HG03097 (cell line): ENCODE results near the gene TEX29.

Source experiments
- ATAC-seq: cut with Tn5 transposase; IDR thresholded peaks from one replicate; pipeline ENCODE4 v1.9.1; 2021; ENCODE audit not compliant: unreplicated experiment, low FRiP score

The TEX29 gene

DNA sequence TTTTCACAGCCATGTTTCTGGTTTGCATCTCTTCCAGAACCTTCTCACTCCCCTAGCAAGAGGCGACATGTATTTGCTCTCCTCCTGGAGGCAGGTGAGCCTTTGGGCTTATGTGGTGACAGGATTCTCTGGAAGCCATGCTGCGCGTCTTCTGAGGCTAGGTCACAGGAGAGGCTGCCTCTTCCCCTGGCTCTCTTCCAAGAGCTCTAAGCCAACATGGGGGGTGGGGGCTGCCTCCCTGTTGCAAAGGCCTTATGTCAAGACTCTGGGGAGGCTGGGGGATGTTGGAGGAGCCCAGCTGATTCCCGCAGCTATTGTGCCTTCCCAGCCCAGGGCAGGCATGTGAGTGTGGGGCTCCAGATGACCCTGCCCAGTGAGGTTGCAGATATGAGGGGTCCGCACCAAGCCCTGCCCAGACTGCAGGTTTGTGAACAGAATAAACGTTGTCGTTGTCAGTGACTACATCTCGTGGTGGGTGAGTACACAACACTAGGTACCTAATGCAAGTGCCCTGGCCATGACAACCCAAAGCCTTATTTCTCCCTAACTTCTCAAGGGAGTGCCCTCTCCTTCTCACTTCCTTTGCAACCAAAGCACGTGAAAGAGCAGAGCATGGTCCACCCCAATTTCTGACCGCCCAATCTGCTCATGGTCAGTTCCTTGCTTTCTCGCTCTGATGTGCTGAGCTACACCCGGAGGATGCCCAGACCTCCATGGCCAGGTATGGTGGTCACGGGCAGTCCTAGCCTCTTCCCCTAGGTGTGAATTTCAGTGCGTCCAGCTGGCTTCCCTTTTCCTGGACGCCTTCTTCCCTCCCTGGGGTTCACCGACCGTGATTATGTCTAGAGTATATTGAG is 44.9 kb downstream of the TEX29 start:
- ATAC-seq = no peak

DNA sequence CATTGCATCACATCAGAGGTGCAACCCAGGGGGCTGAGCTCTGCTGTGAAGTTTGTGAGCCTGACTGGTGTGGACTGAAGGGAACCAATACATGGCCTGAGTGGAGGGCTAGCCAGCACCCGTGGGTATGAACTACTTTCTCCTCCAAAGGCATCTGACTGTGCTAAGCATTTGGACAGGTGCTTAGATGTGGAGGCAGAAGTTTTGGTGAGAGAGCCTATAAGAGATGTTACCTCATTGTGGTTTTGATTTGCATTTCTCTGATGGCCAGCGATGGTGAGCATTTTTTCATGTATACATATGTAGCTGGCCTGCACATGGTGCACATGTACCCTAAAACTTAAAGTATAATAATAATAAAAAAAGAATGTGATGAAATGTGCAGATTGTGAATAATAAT is 46.9 kb downstream of the TEX29 start:
- ATAC-seq = no peak

DNA sequence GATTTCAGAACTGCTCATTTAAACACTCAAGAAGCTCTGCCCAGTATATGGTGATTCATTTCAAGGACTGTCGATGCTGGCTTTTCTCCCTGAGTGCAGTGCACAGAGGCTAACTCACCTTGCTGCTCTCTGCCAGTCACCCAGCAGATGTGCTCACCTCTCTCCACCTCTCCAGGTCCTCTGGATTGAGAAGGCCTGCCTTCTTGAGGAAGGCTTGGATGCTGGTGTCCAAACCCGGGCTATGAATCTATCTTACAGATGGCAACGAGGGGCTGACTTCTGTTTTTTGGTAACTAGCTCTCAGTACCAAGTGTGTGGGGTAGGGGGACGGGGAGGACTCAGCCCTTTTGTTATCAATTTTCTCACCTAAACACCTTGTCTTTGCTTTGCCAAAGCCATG is 47.6 kb downstream of the TEX29 start:
- no peak for ATAC-seq

- ATAC-seq = no peak
These were observed 49.7 kb downstream of the TEX29 start for GRCh38 chr13:111370147-111370546.

DNA sequence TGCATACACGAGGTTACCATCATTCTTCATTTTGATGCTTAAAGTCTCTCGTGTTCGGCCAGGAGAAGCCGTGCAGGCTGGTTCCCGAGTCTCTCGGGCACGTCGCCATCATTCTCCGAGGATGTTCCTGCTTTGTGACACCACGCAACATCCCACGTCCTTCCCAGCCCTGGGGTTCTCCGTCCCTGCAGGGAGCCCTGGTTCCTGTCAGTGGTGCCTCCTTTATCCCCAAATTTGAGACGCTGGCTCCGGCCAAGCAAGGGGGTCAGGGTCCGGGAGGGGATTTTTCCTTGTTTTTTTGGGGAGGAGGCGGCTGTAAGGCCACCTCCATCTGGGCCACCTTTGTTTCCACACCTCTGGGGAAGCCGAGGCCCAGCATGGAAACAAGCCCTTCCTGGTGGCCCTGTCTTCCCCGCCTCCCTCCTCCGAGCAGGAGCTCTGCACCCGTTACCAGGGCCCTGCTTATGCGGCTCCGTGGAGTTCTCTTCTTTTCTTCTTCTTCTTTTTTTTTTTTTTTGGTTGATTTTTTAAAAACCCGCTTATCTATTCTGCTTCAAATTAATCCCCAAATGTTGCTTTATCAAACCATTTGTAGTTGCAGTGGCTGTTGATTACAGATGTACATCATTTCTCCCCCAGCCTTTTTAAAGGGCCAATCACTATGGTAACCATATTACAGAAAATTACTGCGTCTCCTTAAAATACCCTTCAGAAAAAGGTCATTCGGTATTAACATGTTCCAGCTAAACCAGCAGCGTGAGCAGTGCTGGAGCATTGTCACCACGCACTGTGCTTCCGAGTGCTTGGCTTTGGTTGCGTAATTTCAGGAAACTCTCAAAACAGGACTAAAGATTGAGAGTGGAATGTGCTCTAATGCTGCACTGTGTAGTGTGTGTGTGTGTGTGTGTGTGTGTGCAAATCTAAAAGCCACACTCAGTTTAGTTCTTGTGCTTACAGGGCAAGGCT is 50.4 kb downstream of the TEX29 start:
- no peak for ATAC-seq

DNA sequence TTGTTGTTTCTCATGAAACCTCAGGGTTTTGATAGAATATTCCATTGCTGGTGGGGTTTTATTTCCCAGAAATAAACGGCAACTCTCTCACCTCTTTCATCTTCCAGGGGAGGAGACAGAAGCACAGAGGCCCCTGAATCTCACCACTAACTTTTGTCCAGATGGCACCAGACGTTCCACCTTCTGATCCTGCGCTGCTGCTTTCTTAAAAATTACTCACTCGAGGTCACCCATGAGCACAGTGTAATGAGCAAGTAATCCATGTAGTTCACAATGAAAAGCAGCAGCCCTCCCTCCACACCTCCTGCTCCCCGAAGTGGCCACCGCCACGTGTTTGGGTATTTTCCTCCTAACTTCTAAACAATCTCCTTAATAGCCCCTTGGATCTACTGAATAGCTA is 51.3 kb downstream of the TEX29 start:
- ATAC-seq = no peak

DNA sequence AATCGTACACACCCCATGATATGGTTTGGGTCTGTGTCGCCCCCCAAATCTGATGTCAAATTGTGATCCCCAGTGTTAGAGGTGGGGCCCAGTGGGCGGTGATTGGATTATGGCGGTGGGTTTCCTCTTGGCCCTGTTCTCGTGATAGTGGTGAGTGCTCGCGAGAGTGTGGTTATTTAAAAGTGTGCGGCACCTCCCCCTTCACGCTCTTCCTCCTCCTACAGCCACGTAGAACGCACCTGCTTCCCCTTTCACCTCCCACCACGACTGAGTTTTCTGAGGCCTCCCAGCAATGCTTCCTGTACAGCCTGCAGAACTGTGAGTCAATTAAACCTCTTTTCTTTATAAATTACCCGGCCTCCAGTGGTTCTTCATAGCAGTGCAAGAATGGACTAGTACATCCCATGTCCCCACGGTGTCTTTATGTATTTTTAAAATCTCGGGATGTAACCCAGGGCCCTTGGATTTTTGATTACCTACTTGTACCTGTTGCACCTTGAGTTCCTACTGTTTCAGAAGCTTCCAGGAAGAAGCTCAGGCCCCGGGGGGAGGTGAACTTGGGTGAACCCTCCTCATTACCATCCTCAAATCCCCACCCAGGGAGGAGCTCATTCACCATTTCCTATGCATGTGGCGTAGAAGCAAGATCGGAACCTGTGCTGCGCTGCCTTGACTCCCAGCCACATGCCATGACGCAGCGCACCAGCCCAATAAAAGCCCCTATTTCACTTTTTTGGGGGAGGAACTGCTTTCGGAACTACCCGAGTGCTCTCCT is 52.4 kb downstream of the TEX29 start:
- no peak for ATAC-seq

DNA sequence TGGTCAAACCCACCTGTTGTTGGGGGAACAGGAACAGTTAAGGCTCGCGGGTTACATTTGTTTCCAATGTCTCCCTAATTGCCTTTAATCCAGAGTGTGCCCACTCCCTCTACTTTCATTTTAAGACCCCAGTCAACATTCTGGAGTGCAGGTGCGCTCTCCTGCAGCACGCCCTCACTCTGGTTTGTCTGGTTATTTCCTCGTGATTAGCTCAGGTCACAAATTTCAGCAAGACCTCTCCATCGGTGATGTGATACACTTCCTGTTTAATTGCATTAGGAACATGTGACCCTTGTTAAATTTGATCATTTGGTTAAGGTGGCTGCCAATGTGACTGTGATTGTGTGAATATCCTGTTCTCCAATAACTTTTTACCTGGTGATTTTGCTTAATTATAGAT is 53.0 kb downstream of the TEX29 start:
- no peak for ATAC-seq

- ATAC-seq = no peak
These were observed 60.0 kb downstream of the TEX29 start for GRCh38 chr13:111380431-111380830.

GRCh38 chr13:111382411-111382810 is 62.0 kb downstream of the TEX29 start:
- no peak for ATAC-seq

- no peak for ATAC-seq
These were observed 62.4 kb downstream of the TEX29 start for GRCh38 chr13:111382877-111383276.

DNA sequence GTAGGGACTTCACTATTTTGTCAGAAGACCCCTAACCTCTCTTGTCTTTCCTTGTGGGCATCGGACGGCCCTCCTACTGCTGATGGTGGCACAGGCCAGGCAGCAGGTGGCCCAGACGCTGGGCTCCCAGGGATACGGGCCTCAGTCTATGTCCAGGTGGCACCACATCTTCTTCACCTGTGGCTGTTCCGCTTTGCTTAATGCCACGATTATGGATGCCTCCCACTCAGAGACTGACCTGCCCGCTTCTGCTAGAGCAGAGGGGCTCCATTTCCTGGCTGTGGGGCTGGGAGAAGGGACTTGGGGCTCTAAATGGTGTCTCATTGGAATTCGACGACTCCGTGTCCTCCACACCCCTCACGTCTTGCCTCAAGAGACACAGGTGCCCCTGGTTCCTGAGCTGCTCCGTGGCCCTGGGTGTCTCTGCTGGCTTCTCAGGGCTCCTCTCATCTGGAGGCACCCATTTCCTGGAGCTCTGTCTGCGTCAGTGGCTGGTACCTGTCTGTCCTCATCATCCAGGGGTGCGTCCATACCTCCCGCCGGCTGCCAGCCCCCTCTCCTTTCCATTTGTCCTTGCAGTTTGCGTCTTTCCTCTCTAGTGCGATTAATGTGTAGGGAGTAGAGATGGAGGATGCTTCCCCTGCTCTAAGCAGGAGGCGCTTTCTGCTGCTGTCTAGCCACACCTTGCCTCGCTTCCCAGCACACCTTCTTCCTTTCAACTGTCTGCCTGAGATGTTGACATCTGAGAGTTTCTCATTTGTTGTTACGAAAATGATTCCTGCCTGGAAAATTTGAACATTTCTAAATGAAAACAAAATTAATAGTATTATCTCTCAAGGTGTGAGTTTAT is 63.4 kb downstream of the TEX29 start:
- ATAC-seq = no peak

DNA sequence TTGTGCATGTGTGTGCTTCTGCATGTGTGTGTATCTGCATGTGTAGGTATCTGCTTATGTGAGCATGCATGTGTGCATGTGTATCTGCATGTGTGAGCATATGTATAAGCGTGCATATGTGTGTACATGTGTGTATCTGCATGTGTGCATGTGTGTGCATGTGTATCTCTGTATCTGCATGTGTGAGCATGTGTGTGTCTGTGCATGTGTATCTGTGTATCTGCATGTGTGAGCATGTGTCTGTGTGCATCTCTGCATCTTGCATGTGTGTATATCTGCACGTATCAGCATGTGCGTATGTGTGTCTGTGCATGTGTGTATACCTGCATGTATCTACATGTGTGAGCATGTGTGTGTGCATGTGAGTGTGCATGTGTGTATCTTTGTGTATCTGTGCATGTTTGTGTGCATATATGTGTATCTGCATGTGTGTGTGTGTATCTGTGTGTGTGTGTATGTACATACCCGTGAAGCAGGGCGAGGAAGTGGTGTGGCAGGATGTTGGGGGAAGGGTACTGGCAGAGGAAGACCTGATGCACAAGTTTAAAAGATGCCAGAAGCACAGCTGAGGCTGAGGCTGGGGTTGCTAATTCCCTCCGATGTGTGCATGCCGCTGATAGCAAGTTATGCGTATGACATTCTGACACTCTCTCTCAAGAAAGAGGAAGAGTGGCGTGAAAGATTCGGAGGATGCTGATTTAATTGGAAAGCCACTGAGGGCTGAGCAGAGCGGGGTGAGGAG is 64.2 kb downstream of the TEX29 start:
- ATAC-seq = no peak

DNA sequence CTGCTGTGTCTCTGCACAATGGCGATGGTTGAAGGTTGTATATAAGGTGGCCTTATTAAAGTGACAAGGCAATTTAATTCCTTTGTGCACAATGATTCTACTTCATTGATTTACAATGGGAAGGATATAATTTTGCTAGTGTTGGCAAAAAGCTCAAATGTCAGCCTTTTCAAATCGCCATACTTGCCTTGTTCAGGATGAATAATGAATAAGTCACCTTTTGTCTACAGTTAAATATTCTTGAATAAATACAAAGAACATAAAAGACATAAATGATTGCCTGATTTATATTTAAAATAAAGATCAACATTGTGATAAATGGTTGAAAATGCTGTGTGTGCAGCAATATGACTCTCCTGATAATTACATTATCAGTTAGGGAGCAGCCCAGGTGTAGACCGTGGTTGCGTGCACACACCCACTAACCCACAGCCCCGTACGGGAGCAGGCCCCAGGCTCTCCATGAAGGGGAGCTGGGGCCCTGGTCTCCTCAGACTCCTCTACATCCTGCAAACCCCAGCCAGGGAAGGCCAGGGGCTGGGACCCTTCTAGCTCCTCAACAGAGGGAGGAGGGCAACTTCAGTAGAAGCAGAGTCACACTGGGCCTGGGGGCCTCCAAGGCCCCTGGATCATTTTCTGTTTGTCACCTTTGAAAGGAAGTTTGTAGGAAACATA is 64.9 kb downstream of the TEX29 start:
- no peak for ATAC-seq

DNA sequence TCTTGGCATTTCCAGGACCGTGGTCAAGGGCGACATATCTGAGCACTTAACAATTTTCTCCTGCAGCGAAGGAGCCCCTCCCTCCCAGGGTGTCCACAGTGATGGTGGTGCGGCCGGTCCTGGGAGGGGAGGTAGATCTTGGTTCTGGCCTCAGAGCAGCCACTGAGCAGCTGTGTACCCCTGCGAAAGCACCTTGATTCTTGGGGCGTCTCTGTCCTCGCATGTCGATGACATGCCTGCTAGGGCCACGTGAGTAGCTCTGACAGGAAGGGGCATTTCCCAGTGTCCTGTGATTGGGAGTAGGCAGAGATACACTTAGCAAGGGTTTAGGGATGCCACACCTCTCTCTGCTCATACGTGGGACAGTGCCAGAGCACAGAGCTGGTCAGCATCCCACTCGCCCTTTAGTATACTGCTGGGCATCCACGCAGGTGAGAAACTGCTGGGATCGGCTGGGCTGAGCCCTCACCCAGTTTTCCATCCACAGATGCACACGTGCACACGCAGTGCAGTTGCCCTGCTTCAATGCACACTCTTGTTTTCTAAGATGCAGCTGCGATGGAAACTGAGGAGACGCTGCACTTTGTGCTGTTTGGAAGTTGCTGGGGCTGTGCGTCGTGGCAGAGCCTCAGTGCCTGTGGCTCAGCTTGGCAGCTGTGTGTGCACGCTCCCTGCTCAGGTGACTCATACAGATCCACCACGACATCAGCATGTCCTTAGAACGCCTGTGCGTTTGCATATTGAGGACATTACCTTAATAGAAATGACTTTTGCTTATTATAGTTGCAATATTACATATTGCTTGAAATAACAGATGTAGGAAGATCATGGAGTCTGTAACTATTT is 66.8 kb downstream of the TEX29 start:
- no peak for ATAC-seq

- ATAC-seq = no peak
These were observed 67.6 kb downstream of the TEX29 start for GRCh38 chr13:111387945-111388600.

GRCh38 chr13:111388851-111389500 is 68.5 kb downstream of the TEX29 start:
- ATAC-seq = no peak
